K562 (cell line): ENCODE measurements around the gene AIF1. TPM values are rescaled to one million over a fixed set of nuclear protein-coding genes. Genes with fewer than 3 reads are reported as not detected.

Experiments
- ATAC-seq: fragments of 200-7000 bp; cut with Tn5 transposase; 3 replicates; pipeline ENCODE4 v1.9.1; 2020; ENCODE audit warnings: moderate library complexity
- BruUV-seq: library from RNA; stranded (reverse); fragments of 400-500 nt; replicated peaks from 2 replicates; lab custom pipeline; 2021; lab: Mats Ljungman, UMichigan
- CTCF ChIA-PET: fragments of 300-600 bp; formaldehyde crosslinking; extraction: SDS; loops from one replicate; lab custom pipeline; 2021; ENCODE audit warnings: low intra/inter-chr PET ratio; lab: Yijun Ruan, JAX
- POLR2A ChIA-PET: fragments of 300-600, 350-650 bp; sonication (Branson Sonifier 250); formaldehyde crosslinking; extraction: SDS; loops from one replicate; lab custom pipeline; 2021; ENCODE audit warnings: antibody characterized with exemption, inconsistent platforms; lab: Yijun Ruan, JAX
- DNase-seq, 4 experiments: peaks; one replicate each; pipeline versions ENCODE4 v3.0.0 to v3.0.0-alpha.2; 2011 to 2018; ENCODE audit warnings: low spot score in 3 of 4, mixed read lengths in 3 of 4; ENCODE audit errors: extremely low read depth in 1 of 4
- FAIRE-seq: peaks from 2 replicates; lab custom pipeline; 2011; peaks lifted over from hg19 to GRCh38; lab: Jason Lieb, UNC
- H2AFZ ChIP-seq: 2 replicates; pipeline ENCODE4 v1.6.0; 2011; ENCODE audit warnings: low read depth, low read length, control low read depth, inconsistent platforms
- H3K27ac ChIP-seq: fragments of 200-600 bp; 3 replicates; pipeline ENCODE4 v1.8.0; 2011; ENCODE audit warnings: low read depth, mild to moderate bottlenecking, control low read depth, inconsistent platforms, low read length, moderate library complexity, mixed read lengths; ENCODE audit errors: extremely low read depth
- H3K27me3 ChIP-seq, 2 experiments: fragments of 300-600 bp in 1 of 2; 2 replicates in 1 of 2; 3 replicates in 1 of 2; pipeline versions ENCODE4 v1.6.0 to v1.8.0; 2011; ENCODE audit warnings: inconsistent platforms in 2 of 2, low read length in 2 of 2, mild to moderate bottlenecking in 1 of 2, mixed read lengths in 1 of 2, moderate library complexity in 1 of 2; ENCODE audit not compliant: control insufficient read depth in 2 of 2, insufficient read depth in 2 of 2
- H3K36me3 ChIP-seq: fragments of 300-600 bp; 3 replicates; pipeline ENCODE4 v1.8.0; 2011; ENCODE audit warnings: mild to moderate bottlenecking, low read length, inconsistent platforms; ENCODE audit not compliant: control insufficient read depth, insufficient read depth
- H3K4me1 ChIP-seq, 2 experiments: fragments of 200-600 bp in 1 of 2; replicated peaks in 1 of 2; 2 replicates in 1 of 2; 3 replicates in 1 of 2; pipeline versions ENCODE4 v1.5.1 to v1.8.0; 2011; ENCODE audit warnings: inconsistent platforms in 2 of 2, low read length in 2 of 2, mild to moderate bottlenecking in 1 of 2, mixed read lengths in 1 of 2, moderate library complexity in 1 of 2; ENCODE audit not compliant: control insufficient read depth in 2 of 2, insufficient read depth in 2 of 2
- H3K4me2 ChIP-seq: 2 replicates; pipeline ENCODE4 v1.6.1; 2011; ENCODE audit warnings: low read length, control low read depth, inconsistent platforms, mixed read lengths; ENCODE audit not compliant: insufficient read depth
- H3K4me3 ChIP-seq: fragments of 200-600 bp; sonication (generic), shearing (Covaris generic); 2 replicates; pipeline ENCODE4 v1.5.1; 2016; ENCODE audit warnings: control low read depth, inconsistent platforms
- H3K79me2 ChIP-seq: fragments of 200-600 bp; 3 replicates; pipeline ENCODE4 v1.8.0; 2011; ENCODE audit warnings: low read length, inconsistent platforms; ENCODE audit not compliant: control insufficient read depth, insufficient read depth
- H3K9ac ChIP-seq, 2 experiments: 2 replicates each; pipeline versions ENCODE4 v1.6.0 to v1.6.1; 2011; ENCODE audit warnings: low read depth in 2 of 2, low read length in 2 of 2, control low read depth in 1 of 2, inconsistent platforms in 1 of 2, mild to moderate bottlenecking in 1 of 2, mixed read lengths in 1 of 2; ENCODE audit not compliant: insufficient read depth in 1 of 2
- H3K9me1 ChIP-seq: one replicate; pipeline ENCODE4 v1.6.0; 2011; ENCODE audit warnings: inconsistent platforms, mild to moderate bottlenecking, low read length, moderate library complexity; ENCODE audit not compliant: control insufficient read depth, insufficient read depth
- H3K9me3 ChIP-seq: replicated peaks from 2 replicates; pipeline ENCODE4 v1.5.1; 2011; ENCODE audit warnings: low read depth, low read length, inconsistent platforms; ENCODE audit not compliant: control insufficient read depth, insufficient read depth
- H4K20me1 ChIP-seq: replicated peaks from 2 replicates; pipeline ENCODE4 v1.6.1; 2011; ENCODE audit warnings: low read length, inconsistent platforms, mixed read lengths; ENCODE audit not compliant: control insufficient read depth, insufficient read depth
- ARHGAP35 ChIP-seq: fragments of 450-650 bp; IDR thresholded peaks from 2 replicates; pipeline ENCODE4 v1.6.1; 2018; ENCODE audit not compliant: partially characterized antibody
- CTBP1 ChIP-seq: fragments of 450-650 bp; IDR thresholded peaks from 2 replicates; pipeline ENCODE4 v1.6.1; 2016; ENCODE audit warnings: borderline replicate concordance
- DPF2 ChIP-seq: fragments of 450-650 bp; IDR thresholded peaks from 2 replicates; pipeline ENCODE4 v1.6.1; 2016
- GATA2 ChIP-seq: sonication (generic); formaldehyde crosslinking; IDR thresholded peaks from 2 replicates; pipeline ENCODE4 v1.4.0; 2020; ENCODE audit warnings: mild to moderate bottlenecking, missing genetic modification reagents
- HDAC1 ChIP-seq, 2 experiments: fragments of 450-650 bp; IDR thresholded peaks; 2 replicates each; pipeline ENCODE4 v1.6.1; 2016 to 2017; ENCODE audit warnings: inconsistent platforms in 1 of 2, mild to moderate bottlenecking in 1 of 2, moderate library complexity in 1 of 2
- KAT7 ChIP-seq: sonication (generic); formaldehyde crosslinking; IDR thresholded peaks from 2 replicates; pipeline ENCODE4 v1.8.0; 2022; ENCODE audit warnings: missing genetic modification reagents, mild to moderate bottlenecking, borderline replicate concordance
- KDM1A ChIP-seq, 2 experiments: fragments of 450-650 bp; IDR thresholded peaks; 2 replicates each; pipeline ENCODE4 v1.6.1; 2016; ENCODE audit warnings: mild to moderate bottlenecking in 2 of 2
- L3MBTL2 ChIP-seq: fragments of 450-650 bp; IDR thresholded peaks from 2 replicates; pipeline ENCODE4 v1.6.1; 2016; ENCODE audit warnings: mild to moderate bottlenecking, moderate library complexity
- RHOXF2B ChIP-seq: fragments of 250-450 bp; sonication (Bioruptor Pico); conservative IDR thresholded peaks from 2 replicates; pipeline ENCODE4 v1.5.1; 2021
- ZKSCAN3 ChIP-seq: fragments of 250-450 bp; sonication (Bioruptor Pico); IDR thresholded peaks from 2 replicates; pipeline ENCODE4 v1.4.0; 2020
- ZNF24 ChIP-seq: fragments of 450-650 bp; IDR thresholded peaks from 2 replicates; pipeline ENCODE4 v1.6.1; 2016
- ZNF311 ChIP-seq: fragments of 250-450 bp; sonication (Bioruptor Pico); IDR thresholded peaks from 2 replicates; pipeline ENCODE4 v1.4.0; 2020; ENCODE audit warnings: mild to moderate bottlenecking, moderate library complexity
- WGBS: fragments of 100-300 bp; shearing (Covaris generic); methylation state at CpG from one replicate; pipeline ENCODE4 v1.1.6; 2016; ENCODE audit warnings: low coverage, mixed read lengths; ENCODE audit not compliant: insufficient coverage; ENCODE audit errors: missing lambda C conversion rate; 5-methylcytosine and 5-hydroxymethylcytosine counted together
- in situ Hi-C: fragments of 300-500 bp; cut with MboI; formaldehyde crosslinking; loops from 4 replicates; pipeline ENCODE4 v1.15.0; 2018; ENCODE audit warnings: inconsistent platforms, mixed read lengths
- intact Hi-C: fragments of 100-400 bp; cut with micrococcal nuclease; formaldehyde crosslinking; loops from 2 replicates; pipeline ENCODE4 v1.14.2; 2022
- polyA plus RNA-seq, 8 experiments: library from polyadenylated mRNA; depleted of rRNA in 4 of 8; stranded (reverse) in 5 of 8; unstranded in 3 of 8; fragments of >200 nt; fragmentation: Nextera tagmentation in 2 of 8; fragmentation: Illumina TruSeq in 1 of 8; extraction: Ambion mirVana in 2 of 8; extraction: Trizol in 1 of 8; gene quantifications; 2 replicates each; pipeline versions ENCODE4 v1.2.1 to v1.2.3, GENCODE V29; 2011 to 2014; ENCODE audit warnings: inconsistent platforms in 1 of 8, missing spikeins in 1 of 8
- total RNA-seq, 7 experiments: library from RNA; depleted of rRNA in 6 of 7; stranded (reverse); fragments of >200 nt in 6 of 7; fragmentation: Illumina TruSeq in 2 of 7; extraction: Trizol in 2 of 7; gene quantifications; 2 replicates each; pipeline versions ENCODE4 v1.2.1 to v1.2.3, GENCODE V29; 2011 to 2021; ENCODE audit warnings: low replicate concordance in 1 of 7
- TF ChIP-seq, protein P1 (sequence below): sonication (generic); formaldehyde crosslinking; IDR thresholded peaks from 2 replicates; pipeline ENCODE4 v1.8.1; 2023; ENCODE audit warnings: missing genetic modification reagents, mild to moderate bottlenecking, borderline replicate concordance
- TF ChIP-seq, protein P2 (sequence below): fragments of 450-650 bp; formaldehyde crosslinking; IDR thresholded peaks from 2 replicates; pipeline ENCODE4 v1.4.0; 2022; ENCODE audit warnings: missing genetic modification characterization
- TF ChIP-seq, protein P3 (sequence below): IDR thresholded peaks from 2 replicates; pipeline ENCODE4 v1.6.1; 2016; ENCODE audit warnings: missing genetic modification characterization, missing compliant biosample characterization

AIF1 gene
- total and polyA plus RNA-seq, 9 of the 15 experiments (the other 6 are each of a cell fraction or from before 2014, with no cell fraction given), result 9.4 to 33.4 (median 19.4) TPM

DNA sequence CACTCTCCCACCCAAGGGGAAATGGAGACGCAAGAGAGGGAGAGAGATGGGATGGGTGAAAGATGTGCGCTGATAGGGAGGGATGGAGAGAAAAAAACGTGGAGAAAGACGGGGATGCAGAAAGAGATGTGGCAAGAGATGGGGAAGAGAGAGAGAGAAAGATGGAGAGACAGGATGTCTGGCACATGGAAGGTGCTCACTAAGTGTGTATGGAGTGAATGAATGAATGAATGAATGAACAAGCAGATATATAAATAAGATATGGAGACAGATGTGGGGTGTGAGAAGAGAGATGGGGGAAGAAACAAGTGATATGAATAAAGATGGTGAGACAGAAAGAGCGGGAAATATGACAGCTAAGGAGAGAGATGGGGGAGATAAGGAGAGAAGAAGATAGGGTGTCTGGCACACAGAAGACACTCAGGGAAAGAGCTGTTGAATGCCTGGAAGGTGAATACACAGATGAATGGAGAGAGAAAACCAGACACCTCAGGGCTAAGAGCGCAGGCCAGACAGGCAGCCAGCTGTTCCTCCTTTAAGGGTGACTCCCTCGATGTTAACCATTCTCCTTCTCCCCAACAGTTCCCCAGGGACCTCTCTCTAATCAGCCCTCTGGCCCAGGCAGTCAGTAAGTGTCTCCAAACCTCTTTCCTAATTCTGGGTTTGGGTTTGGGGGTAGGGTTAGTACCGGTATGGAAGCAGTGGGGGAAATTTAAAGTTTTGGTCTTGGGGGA, 38.9 kb upstream of the AIF1 start:
- no peak overlapping the region for H3K27ac ChIP-seq
- H3K9me1 ChIP-seq, result no peaks in the 10 kb centered on the region
- DNase-seq (no peak), ATAC-seq (no peak), FAIRE-seq (no peak)
- no peaks in the 10 kb centered on the region for H3K9me3 ChIP-seq
- no peaks in the 10 kb centered on the region for H4K20me1 ChIP-seq
- no TSS peak for BruUV-seq
- intact Hi-C loops, result no loop called here
- POLR2A ChIA-PET, result interaction anchor here (0.6 to 1.4 kb wide), 7 partner anchors 8 to 50 kb away, joined by 3 to 9 read pairs (median 3); no protein-coding TSS in a partner anchor
- H3K4me1 ChIP-seq, result peaks cover 0 to 27% of the 10 kb centered on the region in 2 experiments; a peak in 2 of 5 replicates
- no peaks in the 10 kb centered on the region for H3K27me3 ChIP-seq
- no peak overlapping the region; the same call in 1 of the 2 replicates for H3K4me2 ChIP-seq
- 28% methylated on average over 8 of the region's 8 CpGs for WGBS
- in situ Hi-C loops, result no loop called here
- H2AFZ ChIP-seq, result no peak overlapping the region
- TF ChIP-seq DPF2 (0 out of 2 replicates have a peak, but pooled peaks have one; percentile 13), KDM1A (IDR thresholded peaks at IDR 0.05) (peak; percentile 45 to 48; a peak in 2 of 4 replicates), ZNF24 (peak; percentile 85), KAT7 (CRISPR knock-in tag) (no peak), GATA2 (CRISPR knock-in tag) (peak; percentile 60; the same call in 1 of the 2 replicates), ZNF311 (CRISPR knock-in tag) (no peak), L3MBTL2 (0 out of 2 replicates have a peak, but pooled peaks have one; percentile 7), ZKSCAN3 (CRISPR knock-in tag) (no peak), HDAC1 (IDR thresholded peaks at IDR 0.05) (0 out of 4 replicates have a peak, but pooled peaks of 1 of the 2 experiments have one; percentile 54), ARHGAP35 (no peak), RHOXF2B (CRISPR knock-in tag) (no peak), CTBP1 (peak; percentile 57; the same call in 1 of the 2 replicates)
- TF ChIP-seq, protein P1, sequence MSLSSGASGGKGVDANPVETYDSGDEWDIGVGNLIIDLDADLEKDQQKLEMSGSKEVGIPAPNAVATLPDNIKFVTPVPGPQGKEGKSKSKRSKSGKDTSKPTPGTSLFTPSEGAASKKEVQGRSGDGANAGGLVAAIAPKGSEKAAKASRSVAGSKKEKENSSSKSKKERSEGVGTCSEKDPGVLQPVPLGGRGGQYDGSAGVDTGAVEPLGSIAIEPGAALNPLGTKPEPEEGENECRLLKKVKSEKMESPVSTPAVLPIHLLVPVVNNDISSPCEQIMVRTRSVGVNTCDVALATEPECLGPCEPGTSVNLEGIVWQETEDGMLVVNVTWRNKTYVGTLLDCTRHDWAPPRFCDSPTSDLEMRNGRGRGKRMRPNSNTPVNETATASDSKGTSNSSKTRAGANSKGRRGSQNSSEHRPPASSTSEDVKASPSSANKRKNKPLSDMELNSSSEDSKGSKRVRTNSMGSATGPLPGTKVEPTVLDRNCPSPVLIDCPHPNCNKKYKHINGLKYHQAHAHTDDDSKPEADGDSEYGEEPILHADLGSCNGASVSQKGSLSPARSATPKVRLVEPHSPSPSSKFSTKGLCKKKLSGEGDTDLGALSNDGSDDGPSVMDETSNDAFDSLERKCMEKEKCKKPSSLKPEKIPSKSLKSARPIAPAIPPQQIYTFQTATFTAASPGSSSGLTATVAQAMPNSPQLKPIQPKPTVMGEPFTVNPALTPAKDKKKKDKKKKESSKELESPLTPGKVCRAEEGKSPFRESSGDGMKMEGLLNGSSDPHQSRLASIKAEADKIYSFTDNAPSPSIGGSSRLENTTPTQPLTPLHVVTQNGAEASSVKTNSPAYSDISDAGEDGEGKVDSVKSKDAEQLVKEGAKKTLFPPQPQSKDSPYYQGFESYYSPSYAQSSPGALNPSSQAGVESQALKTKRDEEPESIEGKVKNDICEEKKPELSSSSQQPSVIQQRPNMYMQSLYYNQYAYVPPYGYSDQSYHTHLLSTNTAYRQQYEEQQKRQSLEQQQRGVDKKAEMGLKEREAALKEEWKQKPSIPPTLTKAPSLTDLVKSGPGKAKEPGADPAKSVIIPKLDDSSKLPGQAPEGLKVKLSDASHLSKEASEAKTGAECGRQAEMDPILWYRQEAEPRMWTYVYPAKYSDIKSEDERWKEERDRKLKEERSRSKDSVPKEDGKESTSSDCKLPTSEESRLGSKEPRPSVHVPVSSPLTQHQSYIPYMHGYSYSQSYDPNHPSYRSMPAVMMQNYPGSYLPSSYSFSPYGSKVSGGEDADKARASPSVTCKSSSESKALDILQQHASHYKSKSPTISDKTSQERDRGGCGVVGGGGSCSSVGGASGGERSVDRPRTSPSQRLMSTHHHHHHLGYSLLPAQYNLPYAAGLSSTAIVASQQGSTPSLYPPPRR (CRISPR knock-in tag), result no peak
- TF ChIP-seq, protein P2, sequence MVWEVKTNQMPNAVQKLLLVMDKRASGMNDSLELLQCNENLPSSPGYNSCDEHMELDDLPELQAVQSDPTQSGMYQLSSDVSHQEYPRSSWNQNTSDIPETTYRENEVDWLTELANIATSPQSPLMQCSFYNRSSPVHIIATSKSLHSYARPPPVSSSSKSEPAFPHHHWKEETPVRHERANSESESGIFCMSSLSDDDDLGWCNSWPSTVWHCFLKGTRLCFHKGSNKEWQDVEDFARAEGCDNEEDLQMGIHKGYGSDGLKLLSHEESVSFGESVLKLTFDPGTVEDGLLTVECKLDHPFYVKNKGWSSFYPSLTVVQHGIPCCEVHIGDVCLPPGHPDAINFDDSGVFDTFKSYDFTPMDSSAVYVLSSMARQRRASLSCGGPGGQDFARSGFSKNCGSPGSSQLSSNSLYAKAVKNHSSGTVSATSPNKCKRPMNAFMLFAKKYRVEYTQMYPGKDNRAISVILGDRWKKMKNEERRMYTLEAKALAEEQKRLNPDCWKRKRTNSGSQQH (CRISPR knock-in tag), result peak; percentile 79; the same call in 1 of the 2 replicates
- TF ChIP-seq, protein P3, sequence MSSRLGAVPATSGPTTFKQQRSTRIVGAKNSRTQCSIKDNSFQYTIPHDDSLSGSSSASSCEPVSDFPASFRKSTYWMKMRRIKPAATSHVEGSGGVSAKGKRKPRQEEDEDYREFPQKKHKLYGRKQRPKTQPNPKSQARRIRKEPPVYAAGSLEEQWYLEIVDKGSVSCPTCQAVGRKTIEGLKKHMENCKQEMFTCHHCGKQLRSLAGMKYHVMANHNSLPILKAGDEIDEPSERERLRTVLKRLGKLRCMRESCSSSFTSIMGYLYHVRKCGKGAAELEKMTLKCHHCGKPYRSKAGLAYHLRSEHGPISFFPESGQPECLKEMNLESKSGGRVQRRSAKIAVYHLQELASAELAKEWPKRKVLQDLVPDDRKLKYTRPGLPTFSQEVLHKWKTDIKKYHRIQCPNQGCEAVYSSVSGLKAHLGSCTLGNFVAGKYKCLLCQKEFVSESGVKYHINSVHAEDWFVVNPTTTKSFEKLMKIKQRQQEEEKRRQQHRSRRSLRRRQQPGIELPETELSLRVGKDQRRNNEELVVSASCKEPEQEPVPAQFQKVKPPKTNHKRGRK, result peak; percentile 49; the same call in 1 of the 2 replicates
- no peaks in the 10 kb centered on the region for H3K79me2 ChIP-seq
- no peak overlapping the region for H3K9ac ChIP-seq
- no peaks in the 10 kb centered on the region for H3K36me3 ChIP-seq
- CTCF ChIA-PET, result no interaction called here
- H3K4me3 ChIP-seq, result no peak overlapping the region
